GM12874 (cell line): ENCODE measurements around the gene DNAJC2.

Experiments used
- CTCF ChIP-seq: IDR thresholded peaks from 2 replicates; pipeline ENCODE4 v1.5.1; 2011; ENCODE audit warnings: low read depth, mild to moderate bottlenecking, control low read depth, low read length, moderate library complexity; ENCODE audit not compliant: insufficient read depth

DNAJC2 gene

DNA sequence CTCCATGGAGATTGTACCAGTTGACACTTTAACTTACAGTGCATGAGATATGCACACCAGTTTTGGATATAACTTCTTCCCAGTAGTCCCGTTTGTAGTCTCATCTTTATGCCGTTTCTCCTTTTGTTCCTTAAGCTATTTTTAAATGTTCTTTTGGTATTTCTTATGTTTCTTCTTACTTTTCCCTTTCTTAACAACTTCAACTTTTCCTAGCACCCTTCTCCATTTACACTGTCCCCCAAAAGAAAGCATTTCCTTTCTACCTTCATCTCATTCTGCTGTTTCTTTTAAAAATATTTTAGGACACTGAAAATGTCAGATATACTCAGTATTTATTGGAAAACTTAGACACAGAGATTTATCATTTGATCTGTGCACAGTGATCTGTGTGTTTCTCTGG lies 4.4 kb upstream of the DNAJC2 start:
- TF ChIP-seq CTCF = no peak

- TF ChIP-seq CTCF = no peak
Measured at GRCh38 chr7:103348452-103348851, 3.9 kb upstream of the DNAJC2 start.

- TF ChIP-seq CTCF = no peak
Measured at GRCh38 chr7:103347507-103348267, 3.1 kb upstream of the DNAJC2 start, which contains the start of gene PSMC2. Gene PSMC2 (plus strand): TSS chr7:103347643. CDS start chr7:103347712, 69 bp downstream.

GRCh38 chr7:103346396-103346795 lies 1.8 kb upstream of the DNAJC2 start:
- TF ChIP-seq CTCF = no peak

- no peak for TF ChIP-seq CTCF
Measured at GRCh38 chr7:103343758-103344452, 662 bp downstream of the DNAJC2 start.

GRCh38 chr7:103343332-103343731 lies 1.2 kb downstream of the DNAJC2 start:
- TF ChIP-seq CTCF = no peak

GRCh38 chr7:103341466-103341865 lies 3.1 kb downstream of the DNAJC2 start:
- no peak for TF ChIP-seq CTCF
